GM03348 (cell line): Measurements from ENCODE around the gene KRTAP16-1.

Experiments
- DNase-seq: peaks from one replicate; pipeline ENCODE4 v3.0.0; 2012; ENCODE audit warnings: low spot score

The KRTAP16-1 gene

DNA sequence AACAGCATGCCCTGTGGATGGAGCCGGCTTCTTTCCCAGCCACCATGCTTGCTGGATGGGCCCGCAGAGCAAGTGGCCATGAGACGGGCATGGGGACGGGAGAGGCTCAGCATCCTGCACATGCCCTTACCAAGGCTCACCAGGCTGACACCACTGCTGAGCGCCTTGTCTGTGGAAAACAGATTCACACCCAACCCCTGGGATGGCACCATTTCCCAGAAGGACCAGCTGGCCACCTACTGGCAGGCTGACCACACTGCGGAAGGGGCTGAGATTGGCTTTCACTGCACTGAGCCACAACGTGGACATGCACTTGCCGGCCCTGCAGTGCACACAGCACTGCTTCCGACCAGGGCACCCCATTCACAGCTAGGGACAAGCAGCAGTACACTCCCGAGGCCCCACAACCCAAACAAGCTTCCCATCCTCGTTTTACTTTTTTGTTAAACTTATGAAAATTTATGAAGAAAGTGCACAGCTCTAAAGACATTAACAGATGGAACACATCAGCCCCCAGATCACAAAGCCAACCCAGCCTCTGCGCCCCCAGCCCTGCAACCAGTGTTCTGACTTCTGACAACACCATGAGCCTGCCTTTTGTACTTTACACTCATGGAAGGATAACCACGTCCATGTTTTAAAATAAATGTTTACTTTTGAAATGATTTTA, 20.3 kb upstream of the KRTAP16-1 start:
- DNase-seq, result peak; percentile 86

DNA sequence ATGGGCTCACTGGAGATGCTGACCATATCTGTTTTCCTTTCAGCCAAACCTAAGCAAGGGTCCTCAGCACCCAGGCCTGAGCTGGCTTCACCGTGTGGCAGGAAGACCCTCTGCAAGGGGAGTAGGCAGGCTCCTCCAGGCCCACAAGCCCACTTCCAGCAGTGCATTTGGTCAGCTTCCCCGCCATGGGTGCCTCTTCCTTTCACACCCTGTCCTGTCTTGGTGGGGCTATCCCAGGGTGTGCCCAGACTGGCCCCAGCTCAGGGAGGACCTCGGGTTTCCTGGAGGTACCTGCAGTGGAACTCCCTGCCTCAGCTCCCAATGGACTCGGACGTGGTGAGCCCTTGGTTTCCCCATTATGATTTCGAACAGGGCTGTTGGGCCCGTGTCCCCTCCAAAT, 19.1 kb upstream of the KRTAP16-1 start:
- no peak for DNase-seq

DNA sequence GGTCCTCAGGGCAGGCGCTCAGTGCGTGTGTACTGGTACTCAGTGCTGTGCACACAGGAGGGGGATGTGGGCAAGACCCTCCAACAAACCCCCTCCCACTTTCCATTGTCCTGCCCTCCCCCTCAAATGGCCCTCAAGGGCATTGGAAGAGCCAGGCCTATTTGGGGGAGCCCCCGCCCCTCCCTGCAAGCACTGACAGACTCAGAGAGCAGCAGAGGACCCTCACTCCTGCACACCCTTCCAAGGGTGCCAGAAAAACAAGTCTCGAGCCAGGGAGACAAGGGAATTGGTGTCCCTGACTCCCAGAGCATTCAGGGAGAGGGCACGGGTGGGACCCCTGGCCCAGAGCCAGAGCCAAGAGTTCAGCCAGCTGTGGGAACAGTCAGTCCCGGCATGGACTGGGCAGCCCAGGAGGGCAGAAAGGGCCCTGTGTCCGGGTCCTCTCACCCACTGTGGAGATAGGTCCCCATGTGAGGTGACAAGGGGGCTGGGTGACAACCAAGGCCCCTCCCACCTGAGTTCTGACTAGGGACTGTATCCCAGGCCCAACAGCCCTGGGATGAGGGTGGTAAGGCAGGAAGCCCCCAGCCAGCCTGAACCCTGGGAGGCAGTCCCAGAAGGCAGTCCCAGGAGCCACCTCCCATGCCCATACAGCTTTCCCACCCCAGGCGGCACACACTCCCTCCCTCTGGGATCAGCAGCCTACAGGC, 18.5 kb upstream of the KRTAP16-1 start:
- DNase-seq, result no peak

DNA sequence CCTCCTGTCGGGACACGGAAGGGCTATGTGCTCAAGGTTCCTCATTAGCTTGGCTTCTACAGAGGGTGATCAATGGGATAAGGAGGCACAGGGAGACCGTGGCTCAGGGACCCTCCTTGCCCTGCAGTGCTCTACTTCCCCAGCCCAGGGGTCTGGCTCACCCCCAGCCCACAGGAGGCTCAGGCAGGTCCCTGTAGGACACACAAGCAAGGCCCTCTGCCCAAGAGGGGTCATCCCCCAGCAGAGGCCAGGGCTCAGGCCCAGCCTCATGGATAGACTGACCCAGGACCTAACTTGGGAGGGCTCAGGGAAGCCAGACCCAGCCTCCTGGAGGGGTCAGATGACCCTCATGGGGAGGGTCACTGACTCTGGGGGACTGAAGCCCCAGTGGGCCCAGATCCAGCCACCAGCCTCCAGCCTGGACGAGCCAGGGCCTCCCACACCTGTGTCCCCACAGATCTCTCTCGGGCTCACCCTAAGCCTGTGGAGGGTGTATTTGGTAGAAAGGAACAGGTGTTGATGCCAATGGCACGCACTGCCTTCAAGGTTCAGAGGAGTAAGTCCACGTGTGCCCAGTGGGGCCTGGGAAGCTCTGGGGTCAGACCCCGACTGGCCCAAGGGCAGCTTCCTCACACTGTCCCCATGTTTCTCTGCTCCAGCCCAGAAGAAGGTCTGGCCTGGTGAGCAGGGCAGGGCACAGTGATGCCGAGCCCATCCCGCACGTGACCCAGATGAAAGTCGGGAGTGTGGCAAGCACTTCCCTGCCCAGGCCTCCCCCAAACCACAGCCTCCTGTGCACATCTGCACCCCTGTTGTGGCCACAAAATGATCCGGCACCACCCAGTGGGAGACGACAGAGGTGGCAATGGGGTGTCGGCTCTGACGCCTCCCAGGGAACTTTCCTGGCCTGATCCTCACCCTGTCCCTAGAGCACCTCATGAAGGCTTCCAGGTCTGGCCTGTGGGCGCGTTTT, 17.4 kb upstream of the KRTAP16-1 start:
- no peak for DNase-seq

DNA sequence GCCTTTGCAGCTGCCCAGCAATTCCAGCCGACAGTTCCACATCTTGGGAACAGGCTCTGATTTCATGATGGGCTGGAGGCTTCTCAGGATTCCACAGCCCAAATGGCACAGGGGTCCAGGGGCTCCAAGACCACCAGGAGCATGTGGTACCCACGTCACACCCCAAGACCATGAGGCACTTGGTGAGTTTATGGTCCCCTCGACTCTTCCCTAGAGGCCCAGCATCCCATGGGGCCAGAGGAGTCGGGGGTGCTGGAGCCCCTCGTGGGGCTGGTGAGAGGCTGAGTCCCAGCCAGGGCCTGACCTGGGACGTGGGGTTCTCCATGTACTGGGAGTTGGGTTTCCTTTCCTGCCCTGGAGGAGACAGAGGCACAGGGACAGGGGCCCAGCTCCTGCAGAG, 16.5 kb upstream of the KRTAP16-1 start:
- no peak for DNase-seq

GRCh38 chr17:41325126-41325525, 16.0 kb upstream of the KRTAP16-1 start:
- DNase-seq, result no peak

GRCh38 chr17:41324180-41325075, 15.3 kb upstream of the KRTAP16-1 start:
- no peak for DNase-seq

DNA sequence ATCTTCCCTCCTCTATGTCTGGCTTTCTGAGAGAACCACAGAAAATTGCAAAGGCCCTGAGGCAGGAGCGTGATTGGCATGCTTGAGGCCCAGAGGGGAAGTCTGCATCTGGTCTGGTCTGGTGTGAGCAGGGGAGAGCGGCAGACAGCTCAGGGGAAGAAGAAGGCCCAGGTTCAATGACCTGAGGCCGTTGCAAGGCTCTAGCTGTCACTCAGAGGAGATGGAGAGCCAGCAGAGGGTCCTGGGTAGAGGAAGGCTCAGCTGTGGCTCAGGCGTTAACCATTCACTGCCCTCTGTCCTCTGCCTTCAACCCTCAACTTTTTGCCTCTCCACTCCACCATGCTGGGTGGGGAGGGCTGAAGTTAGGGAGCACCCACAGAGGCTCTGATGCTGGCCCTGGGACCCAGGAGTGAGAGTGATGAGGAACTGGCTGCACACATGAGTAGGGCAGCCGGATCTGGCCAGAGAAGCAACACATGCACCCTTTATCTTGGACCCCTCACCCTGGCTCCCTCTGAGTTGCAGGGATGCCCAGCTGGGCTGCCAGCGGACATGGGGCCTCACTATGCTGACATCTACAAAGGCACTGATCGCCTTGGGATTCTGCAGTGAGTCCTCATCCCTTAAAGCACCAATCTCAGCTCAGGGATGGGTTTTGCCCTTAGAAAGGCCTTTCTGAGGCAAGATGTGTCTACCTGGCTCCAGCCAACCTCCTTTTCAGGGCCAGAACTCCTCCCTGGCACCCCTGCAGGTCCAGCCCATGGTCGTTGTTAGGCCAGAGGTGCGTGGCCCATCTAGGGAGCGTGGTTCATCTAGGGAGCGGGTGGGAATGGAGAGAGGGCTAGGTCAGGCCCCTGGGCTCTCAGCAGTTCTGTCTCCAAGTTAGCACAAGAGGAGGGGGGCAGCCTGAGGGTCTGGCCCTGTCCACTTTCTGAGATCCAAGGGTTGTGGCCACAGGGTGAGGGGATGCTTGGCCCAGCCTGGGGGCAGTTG, 14.1 kb upstream of the KRTAP16-1 start:
- no peak for DNase-seq

GRCh38 chr17:41322094-41322902, 13.2 kb upstream of the KRTAP16-1 start:
- peak; percentile 79 for DNase-seq

GRCh38 chr17:41318231-41318630, 9.1 kb upstream of the KRTAP16-1 start:
- DNase-seq, result no peak

- no peak for DNase-seq
Measured at GRCh38 chr17:41315814-41316445, 6.8 kb upstream of the KRTAP16-1 start.

GRCh38 chr17:41315204-41315794, 6.2 kb upstream of the KRTAP16-1 start, which contains the start of gene KRTAP17-1:
Gene KRTAP17-1, minus strand, starts transcription at chr17:41315710. Its CDS starts 60 bp downstream, at chr17:41315650.
- DNase-seq, result no peak

GRCh38 chr17:41311111-41311510, 2.0 kb upstream of the KRTAP16-1 start:
- no peak for DNase-seq

- no peak for DNase-seq
Measured at GRCh38 chr17:41308251-41308917, 725 bp downstream of the KRTAP16-1 start.

GRCh38 chr17:41307647-41308046, 1.5 kb downstream of the KRTAP16-1 start:
- no peak for DNase-seq

DNA sequence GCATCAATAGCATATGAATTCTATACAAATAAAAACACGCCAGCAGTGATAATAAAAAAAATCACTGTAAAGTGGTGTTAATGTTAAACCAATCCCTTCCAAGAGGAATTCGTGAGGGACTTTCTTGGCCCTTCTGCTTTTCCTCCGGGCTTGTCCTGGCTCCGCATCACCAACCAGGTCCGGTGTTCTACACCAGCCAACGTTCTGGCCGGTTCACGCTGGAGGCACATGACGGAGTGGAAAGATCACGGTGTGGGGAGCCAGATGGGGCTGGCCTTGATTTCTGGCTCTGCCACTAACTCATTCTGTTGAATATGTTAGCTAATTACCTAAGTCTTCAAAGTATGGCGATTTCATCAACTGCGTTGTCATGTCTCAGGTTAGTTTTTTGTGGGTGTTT, 5.0 kb downstream of the KRTAP16-1 start:
- no peak for DNase-seq

DNA sequence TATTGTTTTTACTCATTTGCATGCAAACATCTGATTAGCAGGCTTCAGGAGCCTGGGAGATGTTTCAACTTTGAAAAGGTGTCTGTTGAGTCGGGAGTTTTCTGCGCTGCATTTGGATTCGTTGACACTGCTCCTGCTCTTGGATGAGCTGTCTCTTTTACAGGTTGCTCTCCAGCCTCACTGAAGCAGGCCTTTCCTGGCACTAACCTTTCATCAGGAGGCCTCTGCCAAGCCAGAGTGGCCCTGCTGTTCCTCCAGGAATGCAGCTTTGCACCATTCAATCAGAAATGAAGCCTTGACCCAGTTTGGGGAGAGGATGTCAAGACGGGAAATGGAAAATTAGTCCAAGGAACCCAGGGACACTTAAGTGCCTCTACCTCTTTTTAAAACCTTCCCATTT, 6.1 kb downstream of the KRTAP16-1 start:
- DNase-seq, result no peak
